A549 (cell line): ENCODE results near the gene PRKACG. TPM values are rescaled to one million over a fixed set of nuclear protein-coding genes. Genes with fewer than 3 reads are reported as not detected.

Experiments used
- ATAC-seq, 2 experiments: fragments of 200-7000 bp in 1 of 2; fragments of >200 bp in 1 of 2; cut with Nextera tagmentation in 1 of 2; cut with Tn5 transposase in 1 of 2; 3 replicates each; pipeline versions ENCODE4 v1.8.0 to v1.9.1; 2018 to 2020; ENCODE audit warnings: mild to moderate bottlenecking in 1 of 2, moderate library complexity in 1 of 2
- CTCF ChIA-PET: fragments of 300-600 bp; sonication (Branson Sonifier 250); formaldehyde crosslinking; extraction: SDS; loops from one replicate; lab custom pipeline; 2021; ENCODE audit warnings: antibody characterized with exemption, inconsistent platforms; lab: Yijun Ruan, JAX
- POLR2A ChIA-PET: fragments of 350-600 bp; formaldehyde crosslinking; extraction: SDS; loops from one replicate; lab custom pipeline; 2021; ENCODE audit warnings: antibody characterized with exemption, inconsistent platforms; lab: Yijun Ruan, JAX
- DNase-seq, 2 experiments: peaks; one replicate each; pipeline versions ENCODE4 v3.0.0 to v3.0.0-alpha.2; 2011 to 2016; ENCODE audit warnings: low read depth in 1 of 2, low spot score in 1 of 2
- FAIRE-seq: peaks from 2 replicates; lab custom pipeline; 2011; peaks lifted over from hg19 to GRCh38; lab: Jason Lieb, UNC
- H3K27ac ChIP-seq, 2 experiments: fragments of >200 bp; sonication (Bioruptor Twin); formaldehyde crosslinking; 3 replicates each; pipeline ENCODE4 v1.5.1; 2016 to 2017
- H3K4me1 ChIP-seq: fragments of >200 bp; sonication (Bioruptor Twin); formaldehyde crosslinking; 3 replicates; pipeline ENCODE4 v1.6.1; 2016
- H3K4me2 ChIP-seq: fragments of >200 bp; sonication (Bioruptor Twin); formaldehyde crosslinking; 3 replicates; pipeline ENCODE4 v1.6.1; 2016
- H3K4me3 ChIP-seq: fragments of >200 bp; sonication (Bioruptor Twin); formaldehyde crosslinking; 3 replicates; pipeline ENCODE4 v1.5.1; 2016
- H3K9me3 ChIP-seq: fragments of >200 bp; sonication (Bioruptor Twin); formaldehyde crosslinking; 3 replicates; pipeline ENCODE4 v1.6.1; 2016
- CBX8 ChIP-seq: fragments of 200-600 bp; sonication (generic); IDR thresholded peaks from 2 replicates; pipeline ENCODE4 v1.6.1; 2016
- CEBPB ChIP-seq, 2 experiments: fragments of >200 bp in 1 of 2; sonication (Bioruptor Twin) in 1 of 2; formaldehyde crosslinking in 1 of 2; IDR thresholded peaks; 2 replicates each; pipeline ENCODE4 v1.6.1; 2012 to 2016
- EHF ChIP-seq: fragments of 250-450 bp; sonication (Bioruptor Pico); IDR thresholded peaks from 2 replicates; pipeline ENCODE4 v1.5.0; 2020; ENCODE audit warnings: mild to moderate bottlenecking
- ESRRA ChIP-seq: fragments of 150-350 bp; IDR thresholded peaks from 2 replicates; pipeline ENCODE4 v1.6.1; 2014; ENCODE audit warnings: mild to moderate bottlenecking, low read length, borderline replicate concordance
- FOSL2 ChIP-seq, 2 experiments: fragments of 450-650 bp in 1 of 2; fragments of >200 bp in 1 of 2; sonication (Bioruptor Twin) in 1 of 2; formaldehyde crosslinking; IDR thresholded peaks; 2 replicates each; pipeline versions ENCODE4 v1.5.0 to v1.6.1; 2016 to 2020; ENCODE audit warnings: mild to moderate bottlenecking in 1 of 2, moderate library complexity in 1 of 2
- HEYL ChIP-seq: fragments of 250-450 bp; sonication (Bioruptor Pico); IDR thresholded peaks from 2 replicates; pipeline ENCODE4 v1.8.0; 2021; ENCODE audit warnings: mild to moderate bottlenecking, moderate library complexity
- HMGXB4 ChIP-seq: fragments of 250-450 bp; sonication (Bioruptor Pico); IDR thresholded peaks from 2 replicates; pipeline ENCODE4 v1.5.0; 2021; ENCODE audit warnings: mild to moderate bottlenecking, moderate library complexity, borderline replicate concordance
- HOXA7 ChIP-seq: fragments of 250-450 bp; sonication (Bioruptor Pico); IDR thresholded peaks from 2 replicates; pipeline ENCODE4 v1.5.0; 2020; ENCODE audit warnings: mild to moderate bottlenecking, moderate library complexity
- HOXB5 ChIP-seq: fragments of 250-450 bp; sonication (Bioruptor Pico); IDR thresholded peaks from 2 replicates; pipeline ENCODE4 v1.5.0; 2020; ENCODE audit warnings: mild to moderate bottlenecking, moderate library complexity
- KDM1A ChIP-seq: fragments of 200-600 bp; sonication (generic); IDR thresholded peaks from 2 replicates; pipeline ENCODE4 v1.6.1; 2016; ENCODE audit warnings: low read depth, mild to moderate bottlenecking
- MYC ChIP-seq: IDR thresholded peaks from 2 replicates; pipeline ENCODE4 v1.6.1; 2012; ENCODE audit warnings: mild to moderate bottlenecking, inconsistent platforms, low read length, improper control_type of control experiment, borderline replicate concordance
- NFE2L2 ChIP-seq: fragments of 150-350 bp; conservative IDR thresholded peaks from 2 replicates; pipeline ENCODE4 v1.6.1; 2014; ENCODE audit warnings: low read length
- POLR2A ChIP-seq: IDR thresholded peaks from 2 replicates; pipeline ENCODE4 v1.6.1; 2012; ENCODE audit warnings: mild to moderate bottlenecking, low read length
- POLR2AphosphoS2 ChIP-seq: conservative IDR thresholded peaks from 2 replicates; pipeline ENCODE4 v1.6.1; 2012; ENCODE audit warnings: low read length, improper control_type of control experiment, inconsistent platforms
- RARB ChIP-seq: fragments of 250-450 bp; sonication (Bioruptor Pico); IDR thresholded peaks from 2 replicates; pipeline ENCODE4 v1.8.0; 2021; ENCODE audit warnings: mild to moderate bottlenecking, moderate library complexity
- RCOR1 ChIP-seq: fragments of 150-350 bp; IDR thresholded peaks from 2 replicates; pipeline ENCODE4 v1.6.1; 2014; ENCODE audit warnings: antibody characterized with exemption, low read length, low read depth
- SMC3 ChIP-seq: fragments of >200 bp; sonication (Bioruptor Twin); formaldehyde crosslinking; IDR thresholded peaks from 3 replicates; pipeline ENCODE4 v1.6.1; 2018; ENCODE audit warnings: inconsistent platforms
- ZC3H11A ChIP-seq: fragments of 450-650 bp; IDR thresholded peaks from 2 replicates; pipeline ENCODE4 v1.6.1; 2014; ENCODE audit warnings: antibody characterized with exemption, mild to moderate bottlenecking
- ZFP36 ChIP-seq: fragments of 450-650 bp; IDR thresholded peaks from 2 replicates; pipeline ENCODE4 v1.6.1; 2014; ENCODE audit warnings: borderline replicate concordance; ENCODE audit not compliant: partially characterized antibody
- ZNF302 ChIP-seq: fragments of 250-450 bp; sonication (Bioruptor Pico); IDR thresholded peaks from 2 replicates; pipeline ENCODE4 v1.9.0; 2021; ENCODE audit warnings: inconsistent platforms, mild to moderate bottlenecking, moderate library complexity
- ZSCAN20 ChIP-seq: fragments of 250-450 bp; sonication (Bioruptor Pico); IDR thresholded peaks from 2 replicates; pipeline ENCODE4 v1.8.0; 2022; ENCODE audit warnings: mild to moderate bottlenecking, moderate library complexity
- WGBS: methylation state at CpG from one replicate; pipeline ENCODE4 v1.1.6; 2017; ENCODE audit errors: missing lambda C conversion rate; 5-methylcytosine and 5-hydroxymethylcytosine counted together
- polyA plus RNA-seq, 4 experiments: library from polyadenylated mRNA; depleted of rRNA in 3 of 4; stranded (reverse); fragments of >200 nt; fragmentation: RNase III in 1 of 4; extraction: RNeasy Plus Mini Kit Qiagen cat#74134 plus additional on column Dnase treatment in 1 of 4; gene quantifications; 2 replicates in 3 of 4; 3 replicates in 1 of 4; pipeline ENCODE4 v1.2.3, GENCODE V29; 2011 to 2017
- TF ChIP-seq, protein P1 (sequence below): fragments of >200 bp; sonication (Bioruptor Twin); formaldehyde crosslinking; IDR thresholded peaks from 3 replicates; pipeline ENCODE4 v1.5.1; 2016
- TF ChIP-seq, protein P2 (sequence below): fragments of 250-450 bp; sonication (Bioruptor Pico); IDR thresholded peaks from 2 replicates; pipeline ENCODE4 v1.5.0; 2020; ENCODE audit warnings: low read depth, mild to moderate bottlenecking, moderate library complexity
- TF ChIP-seq, protein P3 (sequence below): fragments of >200 bp; sonication (Bioruptor Twin); formaldehyde crosslinking; IDR thresholded peaks from 2 replicates; pipeline ENCODE4 v1.6.1; 2016
- TF ChIP-seq, protein P4 (sequence below): fragments of 450-650 bp; IDR thresholded peaks from 2 replicates; pipeline ENCODE4 v1.6.1; 2014; ENCODE audit warnings: antibody characterized with exemption

Gene PRKACG
- polyA plus RNA-seq, 2 of the 4 experiments (the other 2 are of a cell fraction): not detected

- no peak overlapping the region for H3K4me2 ChIP-seq
- WGBS: 56% methylated on average over 9 of the region's 9 CpGs
- H3K4me1 ChIP-seq: no peaks in the 10 kb centered on the region
- no peak for DNase-seq
- no peak for ATAC-seq
- POLR2A ChIA-PET: no interaction called here
- TF ChIP-seq POLR2A: no peak
- no peak for TF ChIP-seq ZNF302 (CRISPR knock-in tag)
- no peak for TF ChIP-seq MYC
- TF ChIP-seq, protein P1, sequence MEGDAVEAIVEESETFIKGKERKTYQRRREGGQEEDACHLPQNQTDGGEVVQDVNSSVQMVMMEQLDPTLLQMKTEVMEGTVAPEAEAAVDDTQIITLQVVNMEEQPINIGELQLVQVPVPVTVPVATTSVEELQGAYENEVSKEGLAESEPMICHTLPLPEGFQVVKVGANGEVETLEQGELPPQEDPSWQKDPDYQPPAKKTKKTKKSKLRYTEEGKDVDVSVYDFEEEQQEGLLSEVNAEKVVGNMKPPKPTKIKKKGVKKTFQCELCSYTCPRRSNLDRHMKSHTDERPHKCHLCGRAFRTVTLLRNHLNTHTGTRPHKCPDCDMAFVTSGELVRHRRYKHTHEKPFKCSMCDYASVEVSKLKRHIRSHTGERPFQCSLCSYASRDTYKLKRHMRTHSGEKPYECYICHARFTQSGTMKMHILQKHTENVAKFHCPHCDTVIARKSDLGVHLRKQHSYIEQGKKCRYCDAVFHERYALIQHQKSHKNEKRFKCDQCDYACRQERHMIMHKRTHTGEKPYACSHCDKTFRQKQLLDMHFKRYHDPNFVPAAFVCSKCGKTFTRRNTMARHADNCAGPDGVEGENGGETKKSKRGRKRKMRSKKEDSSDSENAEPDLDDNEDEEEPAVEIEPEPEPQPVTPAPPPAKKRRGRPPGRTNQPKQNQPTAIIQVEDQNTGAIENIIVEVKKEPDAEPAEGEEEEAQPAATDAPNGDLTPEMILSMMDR: no peak
- TF ChIP-seq CBX8: no peak
- no peak for TF ChIP-seq POLR2AphosphoS2
- TF ChIP-seq, protein P2, sequence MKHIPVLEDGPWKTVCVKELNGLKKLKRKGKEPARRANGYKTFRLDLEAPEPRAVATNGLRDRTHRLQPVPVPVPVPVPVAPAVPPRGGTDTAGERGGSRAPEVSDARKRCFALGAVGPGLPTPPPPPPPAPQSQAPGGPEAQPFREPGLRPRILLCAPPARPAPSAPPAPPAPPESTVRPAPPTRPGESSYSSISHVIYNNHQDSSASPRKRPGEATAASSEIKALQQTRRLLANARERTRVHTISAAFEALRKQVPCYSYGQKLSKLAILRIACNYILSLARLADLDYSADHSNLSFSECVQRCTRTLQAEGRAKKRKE (CRISPR knock-in tag): no peak
- TF ChIP-seq NFE2L2: no peak
- no peak for TF ChIP-seq FOSL2 (IDR thresholded peaks at IDR 0.05)
- no peak for TF ChIP-seq FOSL2 (CRISPR knock-in tag; IDR thresholded peaks at IDR 0.05)
- TF ChIP-seq SMC3: no peak
- no peak for TF ChIP-seq HOXA7 (CRISPR knock-in tag)
- TF ChIP-seq, protein P3, sequence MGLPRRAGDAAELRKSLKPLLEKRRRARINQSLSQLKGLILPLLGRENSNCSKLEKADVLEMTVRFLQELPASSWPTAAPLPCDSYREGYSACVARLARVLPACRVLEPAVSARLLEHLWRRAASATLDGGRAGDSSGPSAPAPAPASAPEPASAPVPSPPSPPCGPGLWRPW: no peak
- TF ChIP-seq, all 56 proteins: peak for 0
- H3K9me3 ChIP-seq: no peaks in the 10 kb centered on the region
- CTCF ChIA-PET: interaction anchor here (0.6 to 1.4 kb wide), 3 partner anchors 9 to 256 kb away, joined by 3 to 4 read pairs (median 3); no protein-coding TSS in a partner anchor
- no peak overlapping the region for H3K4me3 ChIP-seq
- FAIRE-seq: no peak
- no peak overlapping the region for H3K27ac ChIP-seq
These were observed 34.2 kb downstream of the PRKACG start for GRCh38 chr9:68979538-68980314.

GRCh38 chr9:68978501-68978900 lies 35.4 kb downstream of the PRKACG start:
- H3K27ac ChIP-seq: no peak overlapping the region
- no peaks in the 10 kb centered on the region for H3K4me1 ChIP-seq
- DNase-seq: no peak
- FAIRE-seq: no peak
- WGBS: 25% methylated on average over 3 of the region's 3 CpGs
- ChIA-PET POLR2A (no interaction called here), CTCF (interaction anchor here (0.6 to 0.9 kb wide), 2 partner anchors 19 to 382 kb away, joined by 3 read pairs; no protein-coding TSS in a partner anchor)
- no peak overlapping the region for H3K4me2 ChIP-seq
- TF ChIP-seq ZSCAN20 (CRISPR knock-in tag) (no peak), HOXA7 (CRISPR knock-in tag) (no peak), ZFP36 (no peak)
- H3K9me3 ChIP-seq: no peaks in the 10 kb centered on the region
- H3K4me3 ChIP-seq: no peak overlapping the region
- ATAC-seq: no peak

DNA sequence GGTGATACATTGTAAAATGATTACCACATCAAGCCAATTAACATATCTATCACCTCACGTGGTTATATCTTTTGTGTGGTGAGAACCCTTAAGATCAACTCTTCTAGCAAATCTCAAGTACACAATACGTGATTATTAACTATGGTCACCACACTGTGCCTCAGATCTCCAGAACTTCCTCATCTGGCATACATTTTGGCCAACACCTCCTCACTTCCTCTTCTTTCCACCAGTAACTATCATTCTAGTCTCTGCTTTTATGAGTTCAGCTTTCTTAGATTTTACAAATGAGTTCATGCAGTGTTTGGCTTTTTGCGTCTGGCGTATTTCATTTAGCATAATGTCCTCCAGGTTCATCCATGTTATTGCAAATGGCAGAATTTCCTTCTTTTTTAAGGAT lies 35.8 kb downstream of the PRKACG start:
- WGBS: 61% methylated on average over 4 of the region's 4 CpGs
- Histone ChIP-seq H3K9me3 (no peaks in the 10 kb centered on the region), H3K27ac (no peak overlapping the region), H3K4me1 (no peaks in the 10 kb centered on the region), H3K4me2 (no peak overlapping the region), H3K4me3 (no peak overlapping the region)
- ChIA-PET CTCF (interaction anchor here (0.6 to 0.9 kb wide), 2 partner anchors 20 to 382 kb away, joined by 3 read pairs; no protein-coding TSS in a partner anchor), POLR2A (no interaction called here)
- FAIRE-seq (no peak), ATAC-seq (no peak), DNase-seq (no peak)
- TF ChIP-seq CBX8 (no peak), RCOR1 (no peak), CEBPB (IDR thresholded peaks at IDR 0.05) (no peak), HEYL (CRISPR knock-in tag) (no peak), KDM1A (no peak), EHF (CRISPR knock-in tag) (no peak), ZNF302 (CRISPR knock-in tag) (no peak), HOXB5 (CRISPR knock-in tag) (no peak), ESRRA (no peak), ZC3H11A (no peak), RARB (CRISPR knock-in tag) (no peak), HMGXB4 (CRISPR knock-in tag) (no peak), MYC (no peak)
- TF ChIP-seq, protein P4, sequence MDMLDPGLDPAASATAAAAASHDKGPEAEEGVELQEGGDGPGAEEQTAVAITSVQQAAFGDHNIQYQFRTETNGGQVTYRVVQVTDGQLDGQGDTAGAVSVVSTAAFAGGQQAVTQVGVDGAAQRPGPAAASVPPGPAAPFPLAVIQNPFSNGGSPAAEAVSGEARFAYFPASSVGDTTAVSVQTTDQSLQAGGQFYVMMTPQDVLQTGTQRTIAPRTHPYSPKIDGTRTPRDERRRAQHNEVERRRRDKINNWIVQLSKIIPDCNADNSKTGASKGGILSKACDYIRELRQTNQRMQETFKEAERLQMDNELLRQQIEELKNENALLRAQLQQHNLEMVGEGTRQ: no peak
